ENCODE results near the gene FAM221A. TPM values are rescaled to one million over a fixed set of nuclear protein-coding genes. Genes with fewer than 3 reads are reported as not detected.
"Not testable (repeated sequence)": the region's sequence is repeated elsewhere in the genome, so short reads cannot be mapped to it uniquely, and the experiment has no call there.

Gene FAM221A
- total and polyA plus RNA-seq, 3 experiments from 2014 or later, result 5.4 to 6.2 (median 5.8) TPM

DNA sequence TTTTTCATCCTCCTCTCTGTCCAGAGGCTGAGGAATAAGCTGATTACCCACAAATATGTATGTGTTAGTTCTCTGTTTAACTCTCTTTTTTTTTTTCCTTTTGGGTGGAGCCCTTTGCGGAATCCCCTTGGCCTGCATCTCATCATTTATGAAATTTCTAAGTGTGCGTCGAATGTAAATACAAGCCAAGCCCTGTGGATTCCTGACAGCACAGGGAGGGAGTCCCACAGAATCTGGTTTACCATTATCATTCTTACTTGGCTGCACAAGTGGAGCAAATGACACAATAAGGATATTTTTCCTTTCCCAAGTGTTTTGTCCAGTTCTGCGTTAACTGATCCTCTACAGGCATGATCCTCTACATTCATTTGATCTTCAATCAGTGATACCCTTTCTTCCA lies 41.5 kb downstream of the FAM221A start:
- no peaks in the 10 kb centered on the region for H3K9me3 ChIP-seq (ENCODE audit: low read length)
- H3K27me3 ChIP-seq (ENCODE audit: insufficient read depth, low read length, poor library complexity, severe bottlenecking), result no peaks in the 10 kb centered on the region
- Mint-ChIP-seq H3K4me1 (no peaks in the 10 kb centered on the region), H3K27ac (no peak overlapping the region), H3K4me3 (no peak overlapping the region), H3K9me3 (no peaks in the 10 kb centered on the region), H3K36me3 (no peaks in the 10 kb centered on the region), H3K27me3 (no peaks in the 10 kb centered on the region)
- no peak overlapping the region for H3K27ac ChIP-seq (ENCODE audit: low read depth, low read length)
- CTCF ChIA-PET, result interaction anchor here (1.3 kb wide), 1 partner anchor 24 kb away, joined by 3 read pairs; no protein-coding TSS in a partner anchor
- H3K36me3 ChIP-seq (ENCODE audit: insufficient read depth, low read length), result no peaks in the 10 kb centered on the region
- H3K4me3 ChIP-seq (ENCODE audit: low read length), result no peak overlapping the region
- DNase-seq, result no peak
- POLR2A ChIA-PET, result no interaction called here
- no peaks in the 10 kb centered on the region for H3K4me1 ChIP-seq (ENCODE audit: insufficient read depth, low read length)

DNA sequence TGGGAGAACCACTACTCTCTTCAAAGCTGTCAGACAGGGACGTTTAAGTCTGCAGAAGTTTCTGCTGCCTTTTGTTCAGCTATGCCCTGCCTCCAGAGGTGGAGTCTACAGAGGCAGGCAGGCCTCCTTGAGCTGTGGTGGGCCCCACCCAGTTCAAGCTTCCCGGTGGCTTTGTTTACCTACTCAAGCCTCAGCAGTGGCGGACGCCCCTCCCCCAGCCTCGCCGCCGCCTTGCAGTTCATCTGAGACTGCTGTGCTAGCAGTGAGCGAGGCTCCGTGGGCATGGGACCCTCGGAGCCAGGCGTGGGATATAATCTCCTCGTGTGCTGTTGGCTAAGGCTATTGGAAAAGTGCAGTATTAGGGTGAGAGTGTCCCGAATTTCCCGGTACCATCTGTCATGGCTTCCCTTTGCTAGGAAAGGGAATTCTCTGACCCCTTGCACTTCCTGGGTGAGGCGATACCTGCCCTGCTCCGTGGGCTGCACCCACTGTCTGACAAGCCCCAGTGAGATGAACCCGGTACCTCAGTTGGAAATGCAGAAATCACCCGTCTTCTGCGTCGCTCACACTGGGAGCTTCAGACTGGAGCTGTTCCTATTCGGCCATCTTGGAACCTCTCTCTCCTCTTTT lies 42.7 kb downstream of the FAM221A start:
- CTCF ChIA-PET, H3K27ac Mint-ChIP-seq: not testable (repeated sequence)

DNA sequence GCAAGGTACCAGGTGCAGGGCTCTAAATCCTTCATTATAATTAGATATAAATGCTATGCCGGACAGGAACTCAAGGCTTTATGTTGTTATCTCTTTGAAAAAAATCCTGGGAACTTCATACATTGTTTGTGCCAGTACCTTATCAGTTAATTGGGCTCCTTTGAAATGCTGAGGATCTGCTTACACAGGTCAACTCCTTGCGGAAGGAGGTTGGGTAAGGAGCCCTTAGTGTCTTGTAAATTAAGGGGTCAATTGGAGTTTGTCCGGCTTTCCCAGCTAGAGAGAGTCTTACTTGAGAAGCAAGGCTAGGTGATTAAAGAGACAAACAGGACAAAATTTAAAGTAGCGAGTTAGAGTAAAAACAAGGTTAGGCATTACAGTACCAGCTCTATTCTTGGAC lies 44.1 kb downstream of the FAM221A start:
- H3K27ac Mint-ChIP-seq, result peak overlapping the region in 1 of 8 donors; percentile 87
- H3K36me3 ChIP-seq (ENCODE audit: insufficient read depth, low read length); H3K27me3 Mint-ChIP-seq; CTCF ChIA-PET; H3K9me3 Mint-ChIP-seq; H3K9me3 ChIP-seq (ENCODE audit: low read length); H3K27ac ChIP-seq (ENCODE audit: low read depth, low read length); H3K27me3 ChIP-seq (ENCODE audit: insufficient read depth, low read length, poor library complexity, severe bottlenecking); H3K4me1 ChIP-seq (ENCODE audit: insufficient read depth, low read length); H3K4me3 ChIP-seq (ENCODE audit: low read length); H3K36me3 Mint-ChIP-seq; POLR2A ChIA-PET; DNase-seq; H3K4me3 Mint-ChIP-seq; H3K4me1 Mint-ChIP-seq: not testable (repeated sequence)

More for the DNA sequence above, 42.7 kb downstream of the FAM221A start:
- H3K36me3 ChIP-seq (ENCODE audit: insufficient read depth, low read length); H3K4me1 ChIP-seq (ENCODE audit: insufficient read depth, low read length); POLR2A ChIA-PET; H3K27me3 ChIP-seq (ENCODE audit: insufficient read depth, low read length, poor library complexity, severe bottlenecking); H3K36me3 Mint-ChIP-seq; H3K27me3 Mint-ChIP-seq; H3K4me1 Mint-ChIP-seq; H3K9me3 Mint-ChIP-seq; H3K4me3 ChIP-seq (ENCODE audit: low read length); H3K27ac ChIP-seq (ENCODE audit: low read depth, low read length); H3K9me3 ChIP-seq (ENCODE audit: low read length): not testable (repeated sequence)
- peak overlapping the region in 1 of 7 donors; percentile 22 for H3K4me3 Mint-ChIP-seq
- DNase-seq, result peak in 1 of 5 donors; percentile 5

GRCh38 chr7:23742051-23742450 lies 62.1 kb downstream of the FAM221A start:
- no peaks in the 10 kb centered on the region for H3K4me1 ChIP-seq (ENCODE audit: insufficient read depth, low read length)
- no peaks in the 10 kb centered on the region for H3K4me1 Mint-ChIP-seq
- H3K36me3 ChIP-seq (ENCODE audit: insufficient read depth, low read length), result no peaks in the 10 kb centered on the region
- peaks cover 9 to 39% (median 30%) of the 10 kb centered on the region in 5 donors for H3K9me3 Mint-ChIP-seq
- peaks cover 3 to 5% of the 10 kb centered on the region in 2 donors for H3K27me3 Mint-ChIP-seq
- H3K36me3 Mint-ChIP-seq, result peaks cover 1 to 31% (median 2%) of the 10 kb centered on the region in 3 donors
- H3K4me3 Mint-ChIP-seq, result no peak overlapping the region
- no peak overlapping the region for H3K27ac ChIP-seq (ENCODE audit: low read depth, low read length)
- CTCF ChIA-PET, result no interaction called here
- DNase-seq, result no peak
- no peak overlapping the region for H3K27ac Mint-ChIP-seq
- POLR2A ChIA-PET, result no interaction called here
- H3K27me3 ChIP-seq (ENCODE audit: insufficient read depth, low read length, poor library complexity, severe bottlenecking), result no peaks in the 10 kb centered on the region
- H3K9me3 ChIP-seq (ENCODE audit: low read length), result no peaks in the 10 kb centered on the region
- no peak overlapping the region for H3K4me3 ChIP-seq (ENCODE audit: low read length)

- no peak for DNase-seq
- peaks cover 1 to 32% (median 2%) of the 10 kb centered on the region in 3 donors for H3K36me3 Mint-ChIP-seq
- ChIA-PET POLR2A (no interaction called here), CTCF (no interaction called here)
- peaks cover 3 to 5% of the 10 kb centered on the region in 2 donors for H3K27me3 Mint-ChIP-seq
- no peaks in the 10 kb centered on the region for H3K27me3 ChIP-seq (ENCODE audit: insufficient read depth, low read length, poor library complexity, severe bottlenecking)
- peaks cover 9 to 39% (median 30%) of the 10 kb centered on the region in 5 donors for H3K9me3 Mint-ChIP-seq
- H3K4me1 Mint-ChIP-seq, result no peaks in the 10 kb centered on the region
- no peak overlapping the region for H3K4me3 ChIP-seq (ENCODE audit: low read length)
- no peak overlapping the region for H3K27ac Mint-ChIP-seq
- no peaks in the 10 kb centered on the region for H3K4me1 ChIP-seq (ENCODE audit: insufficient read depth, low read length)
- H3K36me3 ChIP-seq (ENCODE audit: insufficient read depth, low read length), result no peaks in the 10 kb centered on the region
- H3K27ac ChIP-seq (ENCODE audit: low read depth, low read length), result no peak overlapping the region
- no peak overlapping the region for H3K4me3 Mint-ChIP-seq
- H3K9me3 ChIP-seq (ENCODE audit: low read length), result no peaks in the 10 kb centered on the region
These were observed 63.2 kb downstream of the FAM221A start for GRCh38 chr7:23743226-23743625.

DNA sequence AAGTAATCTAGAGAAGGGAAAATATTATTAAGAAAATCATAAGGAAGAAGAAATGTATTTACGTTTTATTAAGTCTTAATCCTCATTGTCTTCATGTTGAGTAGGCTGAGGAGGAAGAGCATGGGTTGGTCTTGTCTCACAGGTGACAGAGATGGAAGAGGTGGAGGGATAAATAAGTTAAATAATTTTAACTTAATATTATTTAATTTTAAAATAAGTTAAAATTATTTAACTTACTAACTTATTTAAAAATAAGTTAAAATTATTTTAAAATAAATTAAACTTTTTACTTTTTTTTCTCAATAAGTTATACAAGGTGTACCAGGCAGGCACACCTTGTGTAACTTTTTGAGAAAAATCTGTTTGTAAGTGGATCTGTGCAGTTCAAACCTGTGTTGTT lies 66.6 kb downstream of the FAM221A start:
- Mint-ChIP-seq H3K4me3 (no peak overlapping the region), H3K4me1 (no peaks in the 10 kb centered on the region), H3K36me3 (peaks cover 1 to 35% (median 2%) of the 10 kb centered on the region in 3 donors), H3K27ac (no peak overlapping the region), H3K27me3 (peaks cover 4 to 5% of the 10 kb centered on the region in 2 donors), H3K9me3 (peaks cover 9 to 37% (median 30%) of the 10 kb centered on the region in 5 donors)
- H3K4me3 ChIP-seq (ENCODE audit: low read length), result no peak overlapping the region
- no peak for DNase-seq
- no peaks in the 10 kb centered on the region for H3K36me3 ChIP-seq (ENCODE audit: insufficient read depth, low read length)
- CTCF ChIA-PET, result no interaction called here
- H3K4me1 ChIP-seq (ENCODE audit: insufficient read depth, low read length), result no peaks in the 10 kb centered on the region
- H3K27me3 ChIP-seq (ENCODE audit: insufficient read depth, low read length, poor library complexity, severe bottlenecking), result no peaks in the 10 kb centered on the region
- no peak overlapping the region for H3K27ac ChIP-seq (ENCODE audit: low read depth, low read length)
- POLR2A ChIA-PET, result no interaction called here
- H3K9me3 ChIP-seq (ENCODE audit: low read length), result no peaks in the 10 kb centered on the region

- no peak for DNase-seq
- H3K4me3 Mint-ChIP-seq, result no peak overlapping the region
- Histone ChIP-seq H3K27ac (ENCODE audit: low read depth, low read length) (no peak overlapping the region), H3K9me3 (ENCODE audit: low read length) (no peaks in the 10 kb centered on the region), H3K27me3 (ENCODE audit: insufficient read depth, low read length, poor library complexity, severe bottlenecking) (no peaks in the 10 kb centered on the region), H3K36me3 (ENCODE audit: insufficient read depth, low read length) (no peaks in the 10 kb centered on the region), H3K4me1 (ENCODE audit: insufficient read depth, low read length) (no peaks in the 10 kb centered on the region), H3K4me3 (ENCODE audit: low read length) (no peak overlapping the region)
- CTCF ChIA-PET, result no interaction called here
- peaks cover 0 to 30% (median 1%) of the 10 kb centered on the region in 3 donors for H3K36me3 Mint-ChIP-seq
- H3K27me3 Mint-ChIP-seq, result peaks cover 0 to 1% of the 10 kb centered on the region in 2 donors
- POLR2A ChIA-PET, result no interaction called here
- peaks cover 0 to 8% (median 2%) of the 10 kb centered on the region in 5 donors for H3K9me3 Mint-ChIP-seq
- H3K4me1 Mint-ChIP-seq, result peaks cover 0 to 8% (median 3%) of the 10 kb centered on the region in 3 donors
- no peak overlapping the region for H3K27ac Mint-ChIP-seq
These were observed 71.9 kb downstream of the FAM221A start for GRCh38 chr7:23751852-23752251.
